Measurements from ENCODE around the gene OASL. TPM values are rescaled to one million over a fixed set of nuclear protein-coding genes. Genes with fewer than 3 reads are reported as not detected.
"Not testable (repeated sequence)": the region's sequence is repeated elsewhere in the genome, so short reads cannot be mapped to it uniquely, and the experiment has no call there.

Gene OASL
- total RNA-seq, 1 donor from 2014 or later, result not detected

DNA sequence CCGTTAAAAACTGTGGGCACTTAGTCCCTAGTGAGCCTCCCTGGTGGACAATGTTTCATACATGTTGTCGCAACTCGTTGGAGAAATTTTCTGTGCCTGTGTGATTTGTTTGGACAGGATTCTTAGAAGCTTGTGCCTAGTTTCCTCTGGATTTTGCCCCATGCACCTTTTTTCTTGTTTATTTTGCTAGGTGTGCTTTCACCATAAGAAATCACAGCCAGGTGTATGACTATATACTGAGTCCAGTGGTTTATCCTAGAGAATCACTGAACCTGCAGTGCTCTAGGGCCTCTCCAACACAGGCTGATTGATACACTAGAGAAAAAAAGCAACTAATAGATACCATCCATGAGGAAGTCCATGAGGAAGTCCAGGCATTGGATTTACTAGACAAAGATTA is 33.1 kb upstream of the OASL start:
- Mint-ChIP-seq H3K4me3 (ENCODE audit: low read depth) (no peak overlapping the region), H3K27me3 (peaks cover 5% of the 10 kb centered on the region), H3K4me1 (ENCODE audit: low read depth) (no peaks in the 10 kb centered on the region), H3K27ac (no peak overlapping the region), H3K9me3 (ENCODE audit: low read depth) (peaks cover 17% of the 10 kb centered on the region), H3K36me3 (ENCODE audit: insufficient read depth) (no peaks in the 10 kb centered on the region)
- DNase-seq (ENCODE audit: low spot score, unreplicated experiment), result no peak
- TF ChIP-seq, protein P1, sequence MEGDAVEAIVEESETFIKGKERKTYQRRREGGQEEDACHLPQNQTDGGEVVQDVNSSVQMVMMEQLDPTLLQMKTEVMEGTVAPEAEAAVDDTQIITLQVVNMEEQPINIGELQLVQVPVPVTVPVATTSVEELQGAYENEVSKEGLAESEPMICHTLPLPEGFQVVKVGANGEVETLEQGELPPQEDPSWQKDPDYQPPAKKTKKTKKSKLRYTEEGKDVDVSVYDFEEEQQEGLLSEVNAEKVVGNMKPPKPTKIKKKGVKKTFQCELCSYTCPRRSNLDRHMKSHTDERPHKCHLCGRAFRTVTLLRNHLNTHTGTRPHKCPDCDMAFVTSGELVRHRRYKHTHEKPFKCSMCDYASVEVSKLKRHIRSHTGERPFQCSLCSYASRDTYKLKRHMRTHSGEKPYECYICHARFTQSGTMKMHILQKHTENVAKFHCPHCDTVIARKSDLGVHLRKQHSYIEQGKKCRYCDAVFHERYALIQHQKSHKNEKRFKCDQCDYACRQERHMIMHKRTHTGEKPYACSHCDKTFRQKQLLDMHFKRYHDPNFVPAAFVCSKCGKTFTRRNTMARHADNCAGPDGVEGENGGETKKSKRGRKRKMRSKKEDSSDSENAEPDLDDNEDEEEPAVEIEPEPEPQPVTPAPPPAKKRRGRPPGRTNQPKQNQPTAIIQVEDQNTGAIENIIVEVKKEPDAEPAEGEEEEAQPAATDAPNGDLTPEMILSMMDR (IDR thresholded peaks at IDR 0.05; ENCODE audit: unreplicated experiment), result no peak

DNA sequence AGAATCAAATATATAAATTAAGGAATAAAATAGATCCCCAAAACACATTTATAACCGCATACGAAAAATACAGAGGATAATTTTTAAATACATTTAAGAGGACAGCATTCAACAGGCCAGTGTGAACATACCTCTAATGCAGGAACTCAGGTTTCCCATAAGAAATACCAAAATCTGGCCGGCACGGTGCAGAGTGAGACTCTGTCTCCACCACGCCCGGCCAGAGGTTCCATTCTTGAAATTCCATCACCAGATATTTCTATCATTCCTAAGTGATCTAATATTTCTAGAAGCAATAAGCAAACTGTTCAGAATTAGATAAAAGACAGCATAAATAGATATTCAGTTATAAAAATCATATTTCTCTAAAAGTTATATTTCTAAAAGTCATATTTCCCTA is 30.2 kb upstream of the OASL start:
- DNase-seq (ENCODE audit: low spot score, unreplicated experiment), result no peak
- peaks cover 14% of the 10 kb centered on the region for H3K27me3 Mint-ChIP-seq
- H3K4me1 Mint-ChIP-seq (ENCODE audit: low read depth), result no peaks in the 10 kb centered on the region
- peaks cover 11% of the 10 kb centered on the region for H3K9me3 Mint-ChIP-seq (ENCODE audit: low read depth)
- TF ChIP-seq, protein P1 (IDR thresholded peaks at IDR 0.05; ENCODE audit: unreplicated experiment), result no peak
- no peaks in the 10 kb centered on the region for H3K36me3 Mint-ChIP-seq (ENCODE audit: insufficient read depth)
- H3K27ac Mint-ChIP-seq, result no peak overlapping the region
- no peak overlapping the region for H3K4me3 Mint-ChIP-seq (ENCODE audit: low read depth)

DNA sequence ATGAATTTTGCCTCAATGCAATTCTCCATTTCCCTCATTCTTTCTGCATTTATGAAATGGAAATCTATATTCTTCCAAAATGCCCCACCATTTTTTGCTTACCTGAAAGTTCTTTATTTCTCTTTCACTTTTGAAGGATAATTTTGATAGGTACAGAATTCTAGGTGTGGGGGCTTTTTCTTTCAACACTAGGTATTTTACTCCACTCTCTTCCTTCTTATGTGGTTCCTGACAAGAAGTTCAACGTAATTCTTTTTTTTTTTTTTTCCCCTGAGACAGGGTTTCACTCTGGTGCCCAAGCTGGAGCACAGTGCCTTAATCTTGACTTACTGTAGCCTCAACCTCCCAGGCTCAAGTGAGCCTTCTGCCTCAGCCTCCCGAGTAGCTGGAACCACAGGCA is 26.3 kb upstream of the OASL start:
- Mint-ChIP-seq H3K4me3 (ENCODE audit: low read depth) (no peak overlapping the region), H3K27ac (no peak overlapping the region), H3K9me3 (ENCODE audit: low read depth) (no peaks in the 10 kb centered on the region), H3K4me1 (ENCODE audit: low read depth) (no peaks in the 10 kb centered on the region), H3K27me3 (peaks cover 23% of the 10 kb centered on the region), H3K36me3 (ENCODE audit: insufficient read depth) (no peaks in the 10 kb centered on the region)
- no peak for DNase-seq (ENCODE audit: low spot score, unreplicated experiment)
- TF ChIP-seq, protein P1 (IDR thresholded peaks at IDR 0.05; ENCODE audit: unreplicated experiment), result no peak

DNA sequence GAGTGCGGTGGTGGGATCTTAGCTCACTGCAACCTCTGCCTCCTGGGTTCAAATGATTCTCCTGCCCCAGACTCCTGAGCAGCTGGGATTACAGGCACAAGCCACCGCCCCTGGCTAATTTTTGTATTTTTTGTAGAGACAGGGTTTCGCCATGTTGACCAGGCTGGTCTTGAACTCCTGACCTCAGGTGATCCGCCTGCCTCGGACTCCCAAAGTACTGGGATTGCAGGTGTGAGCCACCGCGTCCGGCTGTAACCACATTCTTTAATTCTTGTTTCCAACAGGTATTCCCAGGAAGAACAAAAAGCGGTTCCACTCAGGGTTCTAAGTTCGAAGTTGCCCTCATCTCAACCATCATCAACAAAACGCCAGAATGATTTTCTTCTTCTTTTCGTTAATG is 25.5 kb upstream of the OASL start:
- H3K27ac Mint-ChIP-seq; H3K4me1 Mint-ChIP-seq (ENCODE audit: low read depth); H3K9me3 Mint-ChIP-seq (ENCODE audit: low read depth); DNase-seq (ENCODE audit: low spot score, unreplicated experiment); H3K4me3 Mint-ChIP-seq (ENCODE audit: low read depth); H3K36me3 Mint-ChIP-seq (ENCODE audit: insufficient read depth): not testable (repeated sequence)
- H3K27me3 Mint-ChIP-seq, result peaks cover 23% of the 10 kb centered on the region

DNA sequence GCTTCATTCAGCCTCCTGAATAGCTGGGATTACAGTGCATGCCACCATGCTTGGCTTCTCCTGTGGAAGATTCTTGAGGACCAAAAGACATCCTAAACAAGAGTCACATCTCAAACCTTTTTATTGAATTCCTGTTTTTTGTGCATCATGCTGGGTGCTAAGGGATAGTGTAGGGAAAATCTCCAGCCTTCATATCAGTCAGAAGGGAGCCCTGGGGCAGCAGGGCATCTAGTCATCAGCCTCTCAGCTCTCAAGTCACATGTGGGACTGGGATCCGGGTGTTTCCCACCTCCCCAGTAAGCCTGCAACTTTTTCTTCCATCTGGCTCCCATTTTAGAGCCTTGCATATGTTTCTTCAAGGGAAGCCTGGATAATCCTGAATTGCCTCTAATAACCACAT is 25.1 kb upstream of the OASL start:
- Mint-ChIP-seq H3K4me1 (ENCODE audit: low read depth) (no peaks in the 10 kb centered on the region), H3K9me3 (ENCODE audit: low read depth) (no peaks in the 10 kb centered on the region), H3K27me3 (peaks cover 25% of the 10 kb centered on the region), H3K36me3 (ENCODE audit: insufficient read depth) (no peaks in the 10 kb centered on the region), H3K4me3 (ENCODE audit: low read depth) (no peak overlapping the region), H3K27ac (no peak overlapping the region)
- TF ChIP-seq, protein P1 (IDR thresholded peaks at IDR 0.05; ENCODE audit: unreplicated experiment), result no peak
- no peak for DNase-seq (ENCODE audit: low spot score, unreplicated experiment)

DNA sequence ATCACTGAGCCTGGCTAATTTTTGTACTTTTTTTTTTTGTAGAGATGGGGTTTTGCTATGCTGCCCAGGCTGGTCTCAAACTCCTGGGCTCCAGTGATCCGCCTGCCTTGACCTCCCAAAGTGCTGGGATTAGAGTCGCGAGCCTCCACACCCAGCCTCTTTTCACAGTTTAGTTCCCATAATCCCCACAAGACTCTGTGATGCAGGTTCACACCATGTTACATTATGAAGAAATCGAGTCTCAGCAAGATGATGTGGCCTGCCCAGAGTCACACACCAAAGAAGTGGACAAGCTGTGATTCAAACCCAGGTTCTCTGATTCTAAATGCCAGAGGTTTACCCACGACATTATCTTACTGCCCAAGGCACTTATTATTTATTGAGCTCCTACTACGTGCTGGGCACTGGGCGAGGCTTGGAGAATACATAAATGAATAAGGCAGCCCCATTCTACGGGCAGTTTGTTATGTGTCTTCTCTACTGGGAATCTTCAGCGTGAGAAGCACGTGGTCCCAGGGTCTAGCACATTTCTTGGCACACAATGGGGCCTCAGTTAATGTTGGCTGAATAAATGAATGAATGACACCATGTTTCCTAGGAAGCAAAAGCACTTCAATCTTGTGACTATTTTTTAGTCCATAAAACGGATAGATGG is 23.5 kb upstream of the OASL start:
- Mint-ChIP-seq H3K4me3 (ENCODE audit: low read depth) (no peak overlapping the region), H3K36me3 (ENCODE audit: insufficient read depth) (no peaks in the 10 kb centered on the region)
- no peak for DNase-seq (ENCODE audit: low spot score, unreplicated experiment)

More for the DNA sequence above, 23.5 kb upstream of the OASL start:
- no peaks in the 10 kb centered on the region for H3K4me1 Mint-ChIP-seq (ENCODE audit: low read depth)
- H3K9me3 Mint-ChIP-seq (ENCODE audit: low read depth), result no peaks in the 10 kb centered on the region
- TF ChIP-seq, protein P1 (IDR thresholded peaks at IDR 0.05; ENCODE audit: unreplicated experiment), result no peak
- H3K27me3 Mint-ChIP-seq, result peaks cover 26% of the 10 kb centered on the region
- no peak overlapping the region for H3K27ac Mint-ChIP-seq
